Upper lobe of left lung (tissue), 6 donors: ENCODE data around the gene KCNQ2. TPM values are rescaled to one million over a fixed set of nuclear protein-coding genes. Genes with fewer than 3 reads are reported as not detected.

Experiments used
- ATAC-seq, 2 donors: fragments of 200-7000 bp; cut with Tn5 transposase; one replicate each; pipeline ENCODE4 v1.9.1; 2022; ENCODE audit warnings: mild to moderate bottlenecking in 2 of 2, moderate library complexity in 2 of 2; ENCODE audit not compliant: low FRiP score in 2 of 2
- DNase-seq, 2 donors: peaks; one replicate each; pipeline ENCODE4 v3.0.0-alpha.2; 2019 to 2020
- H3K27ac ChIP-seq, 4 donors: fragments of 200-600 bp; sonication (generic); one replicate each; pipeline ENCODE4 v1.5.1; 2016 to 2019
- H3K27me3 ChIP-seq, 4 donors: fragments of 200-600 bp; sonication (generic); one replicate each; pipeline ENCODE4 v1.5.1; 2017 to 2019
- H3K36me3 ChIP-seq, 4 donors: fragments of 200-600 bp; sonication (generic); one replicate each; pipeline ENCODE4 v1.5.1; 2016 to 2019
- H3K4me1 ChIP-seq, 4 donors: fragments of 200-600 bp; sonication (generic); one replicate each; pipeline ENCODE4 v1.5.1; 2018 to 2019
- H3K4me3 ChIP-seq, 4 donors: fragments of 200-600 bp; sonication (generic); one replicate each; pipeline ENCODE4 v1.5.1; 2017 to 2019; ENCODE audit warnings: mild to moderate bottlenecking in 2 of 4, moderate library complexity in 1 of 4
- H3K9me3 ChIP-seq, 4 donors: fragments of 200-600 bp; sonication (generic); one replicate each; pipeline ENCODE4 v1.5.1; 2018 to 2019
- EP300 ChIP-seq, 4 donors: sonication (generic); formaldehyde crosslinking; IDR thresholded peaks; one replicate each; pipeline ENCODE4 v1.5.1; 2017; ENCODE audit warnings: antibody characterized with exemption in 4 of 4, control low read depth in 2 of 4
- POLR2A ChIP-seq, 4 donors: fragments of 450-650 bp; IDR thresholded peaks; one replicate each; pipeline ENCODE4 v1.5.1; 2016 to 2017; ENCODE audit warnings: antibody characterized with exemption in 4 of 4, mild to moderate bottlenecking in 2 of 4
- POLR2AphosphoS5 ChIP-seq, 2 donors: sonication (generic); formaldehyde crosslinking; IDR thresholded peaks; one replicate each; pipeline ENCODE4 v1.5.1; 2017; ENCODE audit warnings: antibody characterized with exemption in 2 of 2
- WGBS, 2 donors: methylation state at CpG; one replicate each; pipeline ENCODE4 v1.1.5; 2017 to 2018; 5-methylcytosine and 5-hydroxymethylcytosine counted together
- total RNA-seq, 6 donors: library from RNA; depleted of rRNA in 4 of 6; stranded (reverse); fragments of >200 nt in 4 of 6; gene quantifications; one replicate each; pipeline versions ENCODE4 v1.1.0 to v1.2.1, GENCODE V29; 2016 to 2021
- TF ChIP-seq, protein P1 (sequence below), 6 experiments: fragments of 450-650 bp in 4 of 6; fragments of 200-600 bp in 2 of 6; sonication (generic) in 2 of 6; IDR thresholded peaks; one replicate each; pipeline ENCODE4 v1.5.1; 2016 to 2019; ENCODE audit warnings: antibody characterized with exemption in 6 of 6
- donor health status: DM: no; HTN: no; CAD: no; lungs with moderate emphysema.
- donor health status: DM: no; HTN: yes; CAD: no; lungs with severe emphysema.

KCNQ2 gene
- total RNA-seq, 6 donors from 2014 or later: 0.66 TPM; not detected in 5

- Histone ChIP-seq H3K27ac (no peak overlapping the region), H3K4me1 (no peaks in the 10 kb centered on the region), H3K4me3 (no peak overlapping the region), H3K27me3 (peaks cover 0 to 32% (median 6%) of the 10 kb centered on the region in 4 donors), H3K9me3 (no peaks in the 10 kb centered on the region), H3K36me3 (no peaks in the 10 kb centered on the region)
- ATAC-seq: no peak
- TF ChIP-seq POLR2AphosphoS5 (IDR thresholded peaks at IDR 0.05): no peak
- TF ChIP-seq, protein P1, sequence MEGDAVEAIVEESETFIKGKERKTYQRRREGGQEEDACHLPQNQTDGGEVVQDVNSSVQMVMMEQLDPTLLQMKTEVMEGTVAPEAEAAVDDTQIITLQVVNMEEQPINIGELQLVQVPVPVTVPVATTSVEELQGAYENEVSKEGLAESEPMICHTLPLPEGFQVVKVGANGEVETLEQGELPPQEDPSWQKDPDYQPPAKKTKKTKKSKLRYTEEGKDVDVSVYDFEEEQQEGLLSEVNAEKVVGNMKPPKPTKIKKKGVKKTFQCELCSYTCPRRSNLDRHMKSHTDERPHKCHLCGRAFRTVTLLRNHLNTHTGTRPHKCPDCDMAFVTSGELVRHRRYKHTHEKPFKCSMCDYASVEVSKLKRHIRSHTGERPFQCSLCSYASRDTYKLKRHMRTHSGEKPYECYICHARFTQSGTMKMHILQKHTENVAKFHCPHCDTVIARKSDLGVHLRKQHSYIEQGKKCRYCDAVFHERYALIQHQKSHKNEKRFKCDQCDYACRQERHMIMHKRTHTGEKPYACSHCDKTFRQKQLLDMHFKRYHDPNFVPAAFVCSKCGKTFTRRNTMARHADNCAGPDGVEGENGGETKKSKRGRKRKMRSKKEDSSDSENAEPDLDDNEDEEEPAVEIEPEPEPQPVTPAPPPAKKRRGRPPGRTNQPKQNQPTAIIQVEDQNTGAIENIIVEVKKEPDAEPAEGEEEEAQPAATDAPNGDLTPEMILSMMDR (IDR thresholded peaks at IDR 0.05): no peak
- TF ChIP-seq EP300 (IDR thresholded peaks at IDR 0.05): no peak
- no peak for TF ChIP-seq POLR2A (IDR thresholded peaks at IDR 0.05)
- DNase-seq: peak in 1 of 2 donors; percentile 61
- WGBS, 2 donors: 46 to 69% methylated on average over 5 to 10 of the region's 11 CpGs
Measured at GRCh38 chr20:63379296-63379695, 93.2 kb downstream of the KCNQ2 start.

DNA sequence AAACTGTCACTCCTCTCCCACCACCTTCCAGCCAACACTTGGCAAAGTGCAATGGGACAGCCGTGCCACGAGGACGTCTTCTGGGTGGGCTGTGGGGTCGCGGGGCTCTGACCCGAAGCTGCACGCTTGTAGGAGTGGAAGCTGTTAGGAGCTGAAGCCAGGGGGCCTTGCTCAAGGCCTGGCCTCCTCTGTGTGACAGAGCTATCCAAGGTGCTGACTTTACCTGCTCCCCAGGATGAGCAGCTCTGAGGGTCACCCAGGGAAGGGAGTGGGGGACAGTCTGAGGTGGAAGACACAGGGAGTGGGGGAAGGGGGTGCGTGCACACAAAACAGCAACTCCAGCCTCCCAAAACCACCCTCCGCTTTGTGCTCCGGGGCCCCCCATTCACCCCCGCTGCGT lies 93.8 kb downstream of the KCNQ2 start:
- WGBS, 2 donors: 54 to 56% methylated on average over 11 to 12 of the region's 12 CpGs
- ATAC-seq: no peak
- H3K4me1 ChIP-seq: no peaks in the 10 kb centered on the region
- no peaks in the 10 kb centered on the region for H3K9me3 ChIP-seq
- H3K4me3 ChIP-seq: no peak overlapping the region
- TF ChIP-seq, protein P1 (IDR thresholded peaks at IDR 0.05): no peak
- TF ChIP-seq POLR2A (IDR thresholded peaks at IDR 0.05) (no peak), POLR2AphosphoS5 (IDR thresholded peaks at IDR 0.05) (no peak), EP300 (IDR thresholded peaks at IDR 0.05) (no peak)
- H3K27me3 ChIP-seq: peaks cover 0 to 34% (median 6%) of the 10 kb centered on the region in 4 donors
- DNase-seq: peak in 1 of 2 donors; percentile 35
- no peaks in the 10 kb centered on the region for H3K36me3 ChIP-seq
- H3K27ac ChIP-seq: no peak overlapping the region

- Histone ChIP-seq H3K4me3 (no peak overlapping the region), H3K27me3 (peaks cover 0 to 32% (median 6%) of the 10 kb centered on the region in 4 donors), H3K36me3 (no peaks in the 10 kb centered on the region), H3K4me1 (no peaks in the 10 kb centered on the region), H3K27ac (no peak overlapping the region), H3K9me3 (no peaks in the 10 kb centered on the region)
- ATAC-seq (no peak), DNase-seq (peak in 1 of 2 donors; percentile 39)
- 43 to 63% methylated on average over 6 to 15 of the region's 15 CpGs for WGBS, 2 donors
- TF ChIP-seq POLR2AphosphoS5 (IDR thresholded peaks at IDR 0.05) (no peak), POLR2A (IDR thresholded peaks at IDR 0.05) (no peak), EP300 (IDR thresholded peaks at IDR 0.05) (no peak)
- TF ChIP-seq, protein P1 (IDR thresholded peaks at IDR 0.05): no peak
Measured at GRCh38 chr20:63377951-63378381, 94.5 kb downstream of the KCNQ2 start.

GRCh38 chr20:63377256-63377941 lies 95.1 kb downstream of the KCNQ2 start:
- no peak for TF ChIP-seq POLR2AphosphoS5 (IDR thresholded peaks at IDR 0.05)
- no peak for TF ChIP-seq EP300 (IDR thresholded peaks at IDR 0.05)
- no peak for TF ChIP-seq POLR2A (IDR thresholded peaks at IDR 0.05)
- TF ChIP-seq, protein P1 (IDR thresholded peaks at IDR 0.05): no peak
- Histone ChIP-seq H3K4me1 (no peaks in the 10 kb centered on the region), H3K36me3 (no peaks in the 10 kb centered on the region), H3K9me3 (no peaks in the 10 kb centered on the region), H3K4me3 (no peak overlapping the region), H3K27ac (no peak overlapping the region), H3K27me3 (peaks cover 0 to 31% (median 6%) of the 10 kb centered on the region in 4 donors)
- WGBS, 2 donors: 1 to 6% methylated on average over 15 to 32 of the region's 32 CpGs
- DNase-seq: peak in 1 of 2 donors; percentile 37
- no peak for ATAC-seq
